Endometrium (tissue), 2 donors: Measurements from ENCODE around the gene ARHGAP32.
"Not testable (repeated sequence)": the region's sequence is repeated elsewhere in the genome, so short reads cannot be mapped to it uniquely, and the experiment has no call there.

Experiments used
- FAIRE-seq: peaks from 2 replicates; lab custom pipeline; 2012; peaks lifted over from hg19 to GRCh38; lab: Jason Lieb, UNC
- donor health status: control.
- donor health status: control.

The ARHGAP32 gene

DNA sequence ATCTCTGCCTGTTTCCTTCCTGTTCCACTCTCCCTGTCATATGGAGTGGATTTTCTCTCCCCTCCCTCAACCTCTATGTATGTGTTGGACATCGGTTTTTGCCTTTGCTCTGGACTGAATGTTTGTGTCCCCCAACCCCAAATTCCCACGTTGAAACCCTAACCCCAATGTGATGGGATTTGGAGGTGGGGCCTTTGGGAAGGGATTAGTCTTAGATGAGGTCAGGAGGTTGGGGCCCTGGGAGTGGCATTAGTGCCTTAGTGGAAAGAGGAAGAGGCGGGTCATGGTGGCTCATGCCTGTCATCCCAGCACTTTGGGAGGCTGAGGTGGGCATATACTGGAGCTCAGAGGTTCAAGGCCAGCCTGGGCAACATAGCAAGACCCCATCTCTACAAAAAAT lies 261.1 kb downstream of the ARHGAP32 start:
- FAIRE-seq = no peak

DNA sequence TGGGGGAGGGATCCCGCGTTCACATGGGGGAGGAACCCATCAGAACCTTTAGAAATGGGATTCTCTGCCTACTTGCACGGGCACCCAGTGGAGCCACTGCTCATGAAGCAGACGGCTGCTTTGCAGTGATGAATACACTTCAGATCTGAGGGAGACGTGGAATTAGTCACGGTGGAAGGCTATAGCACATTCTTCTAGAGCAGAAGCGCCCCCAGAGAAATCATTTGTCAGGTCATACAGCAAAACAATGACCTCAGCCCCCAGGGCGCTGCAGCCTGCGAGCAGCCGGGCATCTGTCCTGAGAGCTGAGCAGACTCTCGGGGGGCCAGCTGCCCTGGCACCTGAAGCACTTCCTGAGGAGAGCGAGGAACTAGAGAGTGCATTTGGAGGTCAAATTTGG lies 262.1 kb downstream of the ARHGAP32 start:
- no peak for FAIRE-seq

DNA sequence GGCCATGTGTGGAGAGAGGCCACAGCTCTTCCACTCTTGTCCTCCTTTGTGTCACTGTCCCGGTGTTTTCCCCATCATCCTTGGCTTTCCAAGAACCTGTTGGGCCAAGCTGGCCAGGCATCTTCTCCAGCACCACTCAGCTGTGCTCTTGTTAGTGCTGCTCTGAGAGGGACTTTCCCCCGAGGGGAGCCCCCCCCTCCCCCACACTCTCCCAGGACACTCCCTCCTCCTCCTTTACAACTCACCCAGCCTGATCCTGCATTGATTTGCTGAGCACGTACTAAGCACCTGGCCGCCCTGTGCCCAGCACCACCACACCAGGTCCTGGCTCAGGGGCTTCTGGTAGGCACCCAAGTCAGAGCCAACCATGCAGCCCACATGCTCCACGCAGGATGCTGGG lies 262.7 kb downstream of the ARHGAP32 start:
- no peak for FAIRE-seq

DNA sequence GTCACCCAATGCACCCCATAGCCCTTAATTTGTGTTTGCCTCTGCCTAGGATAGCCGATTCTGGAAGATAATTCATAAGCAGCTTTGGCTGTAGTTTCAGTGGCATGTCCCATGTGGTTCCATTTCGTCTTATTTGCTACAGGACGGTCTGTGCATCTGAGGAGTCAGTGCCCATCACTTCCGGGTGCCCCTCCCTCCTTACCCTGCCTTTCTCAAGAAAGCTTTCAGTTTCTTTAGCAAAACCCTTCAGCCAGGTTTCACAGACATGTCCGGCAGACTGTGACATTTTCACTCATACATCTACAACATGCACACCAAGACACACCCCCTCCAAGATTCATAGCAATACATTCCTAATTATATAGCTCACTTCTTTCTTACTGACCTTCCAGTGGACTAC lies 263.7 kb downstream of the ARHGAP32 start:
- no peak for FAIRE-seq

DNA sequence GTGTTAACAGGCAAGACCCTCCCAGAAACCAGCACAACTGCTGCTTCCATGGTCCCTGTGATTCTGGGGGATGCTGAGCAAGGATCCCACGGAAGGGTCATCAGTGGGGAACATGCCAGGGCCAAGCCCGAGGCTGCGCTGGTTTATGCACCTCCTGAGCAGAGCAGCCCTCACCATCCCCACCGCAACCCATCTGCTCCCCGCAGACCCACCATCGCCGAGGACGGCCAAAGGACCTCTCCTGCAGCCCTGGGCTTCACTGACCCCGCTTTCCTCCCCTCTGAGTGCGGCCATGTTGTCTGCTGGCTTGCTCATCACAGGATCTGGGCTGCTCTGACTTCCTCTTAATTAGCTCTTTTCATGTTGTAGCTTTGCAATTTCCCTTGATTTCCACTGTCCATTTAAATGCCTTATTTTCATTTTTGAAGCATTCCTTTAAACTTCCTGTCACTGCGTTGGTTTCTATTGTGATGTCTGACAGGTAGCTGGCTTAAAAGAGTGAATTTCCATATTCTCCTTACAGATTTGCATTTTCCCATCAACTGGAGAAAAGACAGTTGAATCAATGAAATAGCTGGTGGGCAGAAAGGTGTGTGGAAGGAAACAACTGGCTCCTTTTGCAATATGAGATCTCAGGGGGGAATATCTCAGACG lies 264.3 kb downstream of the ARHGAP32 start:
- FAIRE-seq = no peak

DNA sequence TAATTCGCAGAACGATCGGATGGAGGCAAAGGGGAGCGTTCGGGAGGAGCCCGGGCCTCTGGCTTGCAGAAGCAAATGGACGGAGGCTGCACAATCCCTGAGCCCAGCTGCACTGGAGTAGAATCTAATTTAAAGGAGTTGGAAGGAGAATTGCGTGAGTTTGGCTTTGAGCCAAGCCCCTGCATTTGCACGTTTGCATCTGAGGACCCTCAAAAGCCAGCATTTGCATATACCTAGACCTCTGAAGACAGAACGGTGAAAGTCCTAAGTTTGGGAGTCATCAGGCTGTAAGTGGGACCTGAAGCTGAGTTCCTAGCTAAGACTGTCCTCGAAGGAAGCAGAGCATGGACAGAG lies 265.0 kb downstream of the ARHGAP32 start:
- no peak for FAIRE-seq

DNA sequence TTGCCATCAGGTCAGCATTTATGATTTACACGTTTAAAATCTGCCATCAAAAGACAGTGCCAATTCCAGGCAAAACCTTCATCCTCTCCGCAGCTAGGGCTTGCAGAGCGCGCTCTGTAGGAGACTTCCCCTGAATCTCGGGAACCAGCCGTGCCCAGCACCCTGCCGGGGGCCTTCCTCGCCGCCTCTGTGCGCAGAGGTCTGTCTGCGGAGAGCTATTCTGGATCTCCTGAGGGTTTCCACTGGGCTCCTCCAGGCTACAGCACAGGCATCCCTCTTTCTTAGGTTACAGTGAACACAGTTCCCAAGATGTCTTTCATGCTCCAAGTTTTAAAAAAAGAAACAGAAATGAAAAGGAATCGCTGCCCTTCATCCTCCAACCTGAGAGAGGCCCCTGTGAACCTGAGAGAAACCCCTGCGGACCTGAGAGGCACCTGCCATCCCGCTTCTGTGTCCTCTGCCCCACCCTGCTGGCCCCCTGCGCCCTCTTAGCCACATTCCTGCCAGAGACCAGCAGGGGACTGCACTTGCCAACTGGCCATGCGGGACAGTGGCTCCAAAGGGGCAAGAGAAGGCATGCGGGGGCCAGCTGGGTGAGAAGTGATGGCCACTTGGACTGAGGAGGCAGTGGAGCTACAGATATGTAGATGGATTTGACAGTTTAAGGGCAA lies 265.6 kb downstream of the ARHGAP32 start:
- no peak for FAIRE-seq

DNA sequence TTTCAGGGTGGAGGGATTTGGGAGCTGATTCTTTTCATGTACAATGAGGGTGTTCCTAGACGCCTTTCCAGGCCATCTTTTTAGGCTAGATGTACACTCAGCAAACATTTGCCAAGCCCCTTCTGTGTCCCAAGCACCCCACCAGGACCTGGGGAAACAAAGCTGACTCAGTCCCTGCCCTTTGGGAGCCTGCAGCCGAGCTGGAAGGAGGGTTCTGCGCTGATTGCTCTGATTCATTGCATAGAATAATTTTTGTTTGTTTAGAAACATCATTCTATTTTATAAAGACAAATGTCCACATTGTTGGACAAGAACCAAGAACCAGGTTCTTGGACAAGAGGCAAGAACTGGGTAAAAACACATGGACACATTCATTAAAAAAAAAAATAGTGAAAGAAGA lies 266.1 kb downstream of the ARHGAP32 start:
- no peak for FAIRE-seq

DNA sequence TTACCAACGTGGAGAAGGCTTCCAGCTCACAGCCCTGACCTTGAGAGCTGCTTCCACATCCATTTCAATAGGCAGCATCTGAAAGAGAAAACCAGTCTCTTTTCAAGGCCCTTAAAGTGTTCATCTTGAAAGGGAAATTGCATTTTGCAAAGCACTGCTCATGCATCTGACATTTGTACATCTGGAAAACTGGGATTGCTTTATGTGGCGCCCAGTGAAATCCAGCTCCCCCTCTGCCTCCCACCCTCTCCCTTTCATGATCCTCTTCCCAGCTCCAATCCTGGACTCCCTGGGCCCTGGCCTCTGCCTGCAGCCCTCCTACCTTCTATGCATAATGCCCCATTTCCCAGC lies 266.9 kb downstream of the ARHGAP32 start:
- no peak for FAIRE-seq

DNA sequence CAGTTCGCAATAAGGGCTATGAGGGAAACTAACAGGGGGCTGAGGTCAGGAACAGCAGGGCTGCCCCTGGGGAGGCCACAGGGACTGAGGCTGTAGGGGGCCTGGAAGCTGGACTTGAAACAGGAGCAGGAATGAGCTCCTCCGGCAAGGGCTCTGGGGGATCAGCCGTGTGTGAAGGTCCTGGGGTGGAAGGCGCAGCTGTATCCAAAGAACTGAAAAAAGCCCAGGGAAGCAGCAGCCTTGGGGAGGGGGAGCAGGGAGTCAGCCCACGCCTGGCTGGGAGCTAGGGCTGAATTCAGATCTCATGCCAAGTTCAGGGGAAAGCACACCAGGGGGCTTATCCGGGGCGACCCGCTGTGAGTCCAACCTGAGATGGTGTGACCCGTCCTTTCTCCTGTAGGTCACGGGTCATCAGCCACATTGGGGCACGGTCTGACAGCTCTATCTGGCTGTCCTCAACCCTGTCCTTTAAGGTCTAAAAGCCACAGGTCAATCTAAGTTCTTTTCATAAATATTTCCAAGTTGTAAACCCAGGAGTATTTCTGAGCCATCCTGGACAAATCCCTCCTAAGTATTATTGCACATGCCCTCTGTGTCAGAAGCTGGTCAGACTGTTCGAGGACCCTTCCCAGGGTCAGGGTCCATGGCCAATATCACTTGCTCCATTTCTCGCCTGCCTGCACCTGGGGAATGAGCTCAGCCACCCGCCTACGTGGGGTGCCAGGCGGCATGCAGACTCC lies 267.4 kb downstream of the ARHGAP32 start:
- FAIRE-seq = no peak

DNA sequence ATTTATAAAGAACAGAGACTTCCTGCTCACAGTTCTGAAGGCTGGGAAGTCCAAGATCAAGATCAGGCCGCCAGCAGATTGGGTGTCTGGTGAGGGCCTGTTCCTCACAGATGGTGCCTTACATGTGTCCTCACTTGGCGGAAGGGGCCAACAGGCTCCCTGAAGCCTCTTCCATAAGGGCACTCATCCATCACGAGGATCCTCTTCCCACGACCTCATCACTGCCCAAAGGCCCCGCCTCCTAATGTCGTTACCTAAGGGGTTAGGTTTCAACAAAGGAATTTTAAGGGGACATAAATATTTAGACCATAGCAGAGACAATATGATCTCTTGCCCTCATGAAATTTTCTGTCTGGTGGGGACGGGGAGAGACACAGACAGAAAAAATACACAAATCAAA lies 268.0 kb downstream of the ARHGAP32 start:
- FAIRE-seq = no peak

DNA sequence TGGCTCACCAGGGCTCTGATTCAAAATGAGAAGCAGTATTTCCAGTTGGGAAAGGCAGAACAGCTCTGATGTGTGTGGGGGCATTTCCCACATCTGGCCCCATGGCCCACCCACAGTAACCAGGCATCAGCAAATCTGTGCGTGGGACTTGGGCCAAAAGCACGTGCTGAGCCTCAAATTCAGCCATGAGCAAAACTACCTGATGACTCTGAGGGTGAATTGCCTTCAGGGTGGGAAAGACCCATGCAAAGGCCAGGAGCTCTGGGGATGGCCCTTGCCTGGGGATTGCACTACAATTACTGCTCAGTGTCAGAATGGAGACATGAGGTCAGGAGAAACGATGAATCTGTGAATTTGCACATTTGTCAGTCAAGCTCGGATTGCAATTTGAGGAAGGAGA lies 270.3 kb downstream of the ARHGAP32 start:
- FAIRE-seq = no peak

DNA sequence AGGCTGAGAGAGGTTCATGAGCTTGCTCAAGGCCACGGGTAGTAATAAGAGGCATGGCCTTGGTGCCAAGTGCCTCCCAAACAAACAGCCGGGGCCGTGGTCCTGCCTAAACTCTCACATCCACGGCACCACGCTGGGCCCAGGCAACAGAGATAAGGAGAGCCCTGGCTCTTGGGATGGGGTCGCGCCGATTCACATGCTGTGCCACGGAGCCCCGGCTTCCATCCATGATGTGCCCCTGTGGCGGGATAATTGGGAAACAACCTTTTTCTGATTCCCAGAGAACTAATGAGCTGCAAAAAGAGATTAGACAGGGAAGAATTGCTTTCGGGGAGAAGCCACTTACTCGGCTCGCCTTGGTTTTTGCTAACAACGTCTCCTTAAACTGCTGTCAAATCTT lies 271.5 kb downstream of the ARHGAP32 start:
- FAIRE-seq = no peak

DNA sequence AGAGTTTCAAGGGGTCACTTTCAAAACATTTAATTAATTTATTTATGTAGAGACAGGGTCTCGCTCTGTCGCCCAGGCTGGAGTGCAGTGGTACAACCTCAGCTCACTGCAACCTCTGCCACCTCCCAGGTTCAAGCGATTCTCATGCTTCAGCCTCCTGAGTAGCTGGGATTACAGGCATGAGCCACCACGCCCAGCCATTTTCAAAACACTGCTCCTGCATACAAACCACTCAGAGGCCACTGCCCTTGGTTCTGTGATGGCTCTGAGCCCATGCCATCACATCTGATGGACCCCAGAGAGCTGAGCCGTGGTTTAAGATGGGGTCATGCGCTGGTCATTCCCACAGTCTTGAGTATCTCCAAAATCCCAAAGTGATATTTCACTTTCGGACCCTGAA lies 272.5 kb downstream of the ARHGAP32 start:
- FAIRE-seq = not testable (repeated sequence)

DNA sequence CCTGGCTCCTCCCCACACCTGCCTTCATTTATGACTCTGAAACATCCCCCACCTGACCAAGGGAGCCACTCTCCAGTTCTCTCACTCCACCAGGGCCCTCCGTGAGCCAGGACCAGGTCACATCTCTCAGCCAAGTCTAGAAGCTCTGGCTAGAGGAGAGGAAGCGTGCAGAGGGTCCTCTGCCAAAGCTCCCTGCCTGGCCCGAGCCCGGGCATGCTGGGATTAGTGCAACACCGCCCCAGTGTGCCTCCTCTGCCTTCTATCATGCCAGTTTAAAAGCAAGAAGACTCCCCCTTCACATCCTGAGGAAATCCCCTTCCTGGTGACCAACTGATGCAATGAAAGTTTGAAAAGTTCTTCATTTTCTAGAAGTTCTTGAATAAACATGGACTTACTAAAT lies 272.9 kb downstream of the ARHGAP32 start:
- no peak for FAIRE-seq

DNA sequence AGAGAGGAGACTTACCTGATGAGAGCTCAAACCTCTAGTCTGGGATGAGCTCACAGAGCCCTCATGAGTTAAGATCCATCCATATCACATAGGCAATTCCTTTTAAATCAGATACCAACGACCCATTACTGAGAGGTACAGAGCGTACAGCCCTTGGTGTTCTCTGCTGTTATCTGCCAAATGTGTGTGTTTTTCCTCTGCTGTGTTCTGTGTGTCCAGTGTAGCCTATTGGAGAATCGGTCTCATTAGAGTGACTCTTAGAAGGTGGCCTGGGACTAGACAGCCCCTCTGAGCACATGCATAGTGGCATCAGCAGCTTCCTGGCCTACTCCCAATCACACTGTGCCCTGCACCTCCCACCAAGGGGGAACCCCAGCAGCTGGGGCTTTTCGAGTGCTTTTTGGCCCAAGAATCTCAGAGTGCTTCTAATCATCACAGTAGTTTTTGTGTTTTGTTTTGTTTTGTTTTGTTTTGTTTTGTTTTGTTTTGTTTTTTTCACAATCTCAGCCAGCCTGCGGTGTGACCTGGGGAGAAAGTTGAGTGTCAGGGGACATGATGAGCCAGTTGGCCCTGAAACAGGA lies 274.9 kb downstream of the ARHGAP32 start:
- FAIRE-seq = no peak

DNA sequence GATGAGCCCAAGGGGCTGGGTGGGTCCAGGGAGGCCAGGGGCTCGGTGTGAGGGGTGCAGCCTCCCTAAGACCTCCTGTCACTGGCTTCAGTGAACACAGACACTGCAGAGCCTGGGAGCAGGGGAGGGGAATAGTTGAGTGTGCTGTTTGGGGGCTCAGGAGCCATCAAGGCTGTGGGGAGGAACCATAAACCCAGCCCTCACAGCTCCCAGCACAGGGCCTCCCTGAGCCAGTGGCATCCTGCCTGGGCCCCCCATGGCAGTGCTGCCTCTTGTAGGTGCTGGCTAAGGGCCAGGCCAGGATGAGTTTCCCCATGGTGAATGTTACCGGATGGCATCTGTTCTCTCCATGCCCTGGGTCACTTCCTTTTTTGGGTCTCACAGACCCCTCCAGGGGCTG lies 275.4 kb downstream of the ARHGAP32 start:
- FAIRE-seq = no peak

DNA sequence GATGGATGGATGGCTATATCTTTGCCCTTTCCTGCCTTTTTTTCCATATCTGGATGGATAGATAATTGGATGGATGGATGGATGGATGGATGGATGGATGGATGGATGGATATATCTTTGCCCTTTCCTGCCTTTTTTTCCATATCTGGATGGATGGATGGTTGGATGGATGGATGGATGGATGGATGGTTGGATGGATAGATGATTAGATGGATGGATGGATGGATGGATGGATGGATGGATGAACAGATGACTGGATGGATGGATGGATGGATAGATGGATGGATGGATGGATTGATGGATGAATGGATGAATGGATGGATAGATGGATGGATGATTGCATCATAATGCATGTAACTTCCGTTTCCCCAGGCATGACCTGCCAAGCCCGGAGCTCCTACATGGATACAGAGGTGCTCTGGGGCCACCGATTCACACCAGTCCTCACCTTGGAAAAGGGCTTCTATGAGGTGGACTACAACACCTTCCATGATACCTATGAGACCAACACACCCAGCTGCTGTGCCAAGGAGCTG lies 276.0 kb downstream of the ARHGAP32 start:
- FAIRE-seq = no peak

DNA sequence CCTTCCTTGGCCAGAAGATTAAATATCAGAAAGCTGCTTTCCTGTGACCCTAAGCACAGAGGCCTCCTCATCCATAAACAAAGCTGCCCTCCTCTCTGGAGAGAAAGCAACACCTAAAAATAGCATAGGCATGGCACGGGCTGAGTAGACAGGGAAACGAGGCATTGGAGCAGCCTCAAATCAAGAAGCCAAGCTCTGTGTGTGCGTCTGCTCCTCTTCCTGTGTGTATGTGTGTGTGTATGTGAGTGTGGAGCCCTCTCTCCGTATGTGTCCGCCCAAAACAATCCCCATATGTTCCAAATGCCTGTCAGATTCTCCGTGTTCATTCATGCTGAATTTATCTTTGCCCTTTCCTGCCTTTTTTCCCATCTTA lies 277.0 kb downstream of the ARHGAP32 start:
- FAIRE-seq = no peak
